ENCODE results near the gene CAVIN1. TPM values are rescaled to one million over a fixed set of nuclear protein-coding genes. Genes with fewer than 3 reads are reported as not detected.
A peak's percentile ranks its signal among the peaks of the same experiment; 100 is the strongest.

Gene CAVIN1
- total and polyA plus RNA-seq, 10 donors: 25.3 to 224 (median 131) TPM

- intact Hi-C loops (cut with DNase I; ENCODE audit: low total_unique reads): loop anchor here (10.0 kb wide), 1 partner anchor 48 kb away; no protein-coding TSS in a partner anchor
- Histone ChIP-seq H3K36me3 (no peaks in the 10 kb centered on the region), H3K4me3 (no peak overlapping the region), H3K27ac (peak overlapping the region in 6 of 8 donors; percentile 26 to 75 (median 50)), H3K9me3 (no peaks in the 10 kb centered on the region), H3K4me1 (peaks cover 0 to 51% (median 21%) of the 10 kb centered on the region in 6 donors), H3K27me3 (replicated peaks in 1 of 7) (no peaks in the 10 kb centered on the region)
- DNase-seq: no peak
- TF ChIP-seq POLR2AphosphoS5 (IDR thresholded peaks at IDR 0.05): no peak
- no peak for TF ChIP-seq POLR2A (IDR thresholded peaks at IDR 0.05)
- no peak for TF ChIP-seq CTCF (IDR thresholded peaks at IDR 0.05 in 8 of 11, conservative IDR thresholded peaks at IDR 0.05 in 3 of 11)
- 40 to 58% (median 52%) methylated on average over 6 of the region's 6 CpGs for WGBS, 5 donors
These were observed 13.3 kb upstream of the CAVIN1 start for GRCh38 chr17:42436391-42436790.

- Histone ChIP-seq H3K27me3 (replicated peaks in 1 of 7) (peaks cover 0 to 4% (median 0%) of the 10 kb centered on the region in 7 donors), H3K9me3 (no peaks in the 10 kb centered on the region), H3K4me3 (no peak overlapping the region), H3K36me3 (no peaks in the 10 kb centered on the region), H3K4me1 (peaks cover 0 to 36% (median 13%) of the 10 kb centered on the region in 6 donors), H3K27ac (peak overlapping the region in 4 of 8 donors; percentile 7 to 56 (median 36))
- intact Hi-C loops (cut with DNase I; ENCODE audit: low total_unique reads): loop anchor here (5.0 to 10.0 kb wide), 2 partner anchors 53 to 86 kb away; no protein-coding TSS in a partner anchor
- TF ChIP-seq CTCF (IDR thresholded peaks at IDR 0.05 in 8 of 11, conservative IDR thresholded peaks at IDR 0.05 in 3 of 11): no peak
- TF ChIP-seq POLR2AphosphoS5 (IDR thresholded peaks at IDR 0.05): no peak
- TF ChIP-seq POLR2A (IDR thresholded peaks at IDR 0.05): no peak
- WGBS, 5 donors: 39 to 64% (median 49%) methylated on average over 3 of the region's 3 CpGs
- no peak for DNase-seq
These were observed 8.7 kb upstream of the CAVIN1 start for GRCh38 chr17:42431758-42432161.

GRCh38 chr17:42429726-42430447 is 6.8 kb upstream of the CAVIN1 start:
- no peaks in the 10 kb centered on the region for H3K9me3 ChIP-seq
- intact Hi-C loops (cut with DNase I; ENCODE audit: low total_unique reads): loop anchor here (5.0 to 10.0 kb wide), 2 partner anchors 55 to 87 kb away; no protein-coding TSS in a partner anchor
- no peak for DNase-seq
- H3K27ac ChIP-seq: no peak overlapping the region
- no peak overlapping the region for H3K4me3 ChIP-seq
- WGBS, 5 donors: 80 to 91% (median 85%) methylated on average over 3 of the region's 3 CpGs
- H3K36me3 ChIP-seq: no peaks in the 10 kb centered on the region
- TF ChIP-seq POLR2A (IDR thresholded peaks at IDR 0.05) (no peak), POLR2AphosphoS5 (IDR thresholded peaks at IDR 0.05) (no peak), CTCF (IDR thresholded peaks at IDR 0.05 in 8 of 11, conservative IDR thresholded peaks at IDR 0.05 in 3 of 11) (no peak)
- H3K27me3 ChIP-seq (replicated peaks in 1 of 7): peaks cover 0 to 8% (median 0%) of the 10 kb centered on the region in 7 donors
- H3K4me1 ChIP-seq: peaks cover 0 to 37% (median 13%) of the 10 kb centered on the region in 6 donors
